ENCODE measurements around the gene CLK4. TPM values are rescaled to one million over a fixed set of nuclear protein-coding genes. Genes with fewer than 3 reads are reported as not detected.

CLK4 gene
- total RNA-seq, 1 donor from 2014 or later: 34.1 TPM

GRCh38 chr5:178577376-178577839, 49.4 kb downstream of the CLK4 start:
- Histone ChIP-seq H3K27ac (no peak overlapping the region), H3K4me3 (peak overlapping the region; percentile 29), H3K36me3 (no peaks in the 10 kb centered on the region), H3K27me3 (ENCODE audit: low read depth) (peaks cover 40% of the 10 kb centered on the region), H3K4me1 (no peaks in the 10 kb centered on the region), H3K9me3 (no peaks in the 10 kb centered on the region)
- ATAC-seq (peak in 1 of 2 donors; percentile 35), DNase-seq (no peak)
- intact Hi-C loops (cut with DNase I): no loop called here
- TF ChIP-seq CTCF (IDR thresholded peaks at IDR 0.05): no peak

GRCh38 chr5:178576591-178577351, 50.1 kb downstream of the CLK4 start:
- Histone ChIP-seq H3K27me3 (ENCODE audit: low read depth) (peaks cover 40% of the 10 kb centered on the region), H3K4me1 (no peaks in the 10 kb centered on the region), H3K9me3 (no peaks in the 10 kb centered on the region), H3K36me3 (no peaks in the 10 kb centered on the region), H3K4me3 (peak overlapping the region; percentile 29), H3K27ac (no peak overlapping the region)
- TF ChIP-seq CTCF (IDR thresholded peaks at IDR 0.05): no peak
- ATAC-seq (peak in 1 of 2 donors; percentile 29), DNase-seq (no peak)
- intact Hi-C loops (cut with DNase I): no loop called here

GRCh38 chr5:178573216-178573615, 53.6 kb downstream of the CLK4 start:
- no peak for TF ChIP-seq CTCF (IDR thresholded peaks at IDR 0.05)
- intact Hi-C loops (cut with DNase I): no loop called here
- Histone ChIP-seq H3K27me3 (ENCODE audit: low read depth) (peaks cover 35% of the 10 kb centered on the region), H3K27ac (no peak overlapping the region), H3K4me3 (no peak overlapping the region), H3K36me3 (no peaks in the 10 kb centered on the region), H3K9me3 (no peaks in the 10 kb centered on the region), H3K4me1 (no peaks in the 10 kb centered on the region)
- DNase-seq: no peak
- ATAC-seq: no peak

- DNase-seq (no peak), ATAC-seq (no peak)
- no peaks in the 10 kb centered on the region for H3K9me3 ChIP-seq
- H3K27me3 ChIP-seq (ENCODE audit: low read depth): peaks cover 29% of the 10 kb centered on the region
- intact Hi-C loops (cut with DNase I): no loop called here
- H3K4me3 ChIP-seq: no peak overlapping the region
- H3K36me3 ChIP-seq: no peaks in the 10 kb centered on the region
- no peak for TF ChIP-seq CTCF (IDR thresholded peaks at IDR 0.05)
- no peaks in the 10 kb centered on the region for H3K4me1 ChIP-seq
- H3K27ac ChIP-seq: no peak overlapping the region
Measured at GRCh38 chr5:178572617-178573016, 54.2 kb downstream of the CLK4 start.

- no peaks in the 10 kb centered on the region for H3K9me3 ChIP-seq
- H3K27me3 ChIP-seq (ENCODE audit: low read depth): peaks cover 11% of the 10 kb centered on the region
- DNase-seq: no peak
- no peaks in the 10 kb centered on the region for H3K4me1 ChIP-seq
- H3K4me3 ChIP-seq: no peak overlapping the region
- H3K27ac ChIP-seq: no peak overlapping the region
- no peak for ATAC-seq
- H3K36me3 ChIP-seq: no peaks in the 10 kb centered on the region
- no peak for TF ChIP-seq CTCF (IDR thresholded peaks at IDR 0.05)
- intact Hi-C loops (cut with DNase I): no loop called here
Measured at GRCh38 chr5:178569485-178569884, 57.4 kb downstream of the CLK4 start.

Data from lower lobe of right lung (tissue), 2 donors.